Measurements from ENCODE around the gene IGSF5.
"Not testable (repeated sequence)": the region's sequence is repeated elsewhere in the genome, so short reads cannot be mapped to it uniquely, and the experiment has no call there.

The IGSF5 gene

DNA sequence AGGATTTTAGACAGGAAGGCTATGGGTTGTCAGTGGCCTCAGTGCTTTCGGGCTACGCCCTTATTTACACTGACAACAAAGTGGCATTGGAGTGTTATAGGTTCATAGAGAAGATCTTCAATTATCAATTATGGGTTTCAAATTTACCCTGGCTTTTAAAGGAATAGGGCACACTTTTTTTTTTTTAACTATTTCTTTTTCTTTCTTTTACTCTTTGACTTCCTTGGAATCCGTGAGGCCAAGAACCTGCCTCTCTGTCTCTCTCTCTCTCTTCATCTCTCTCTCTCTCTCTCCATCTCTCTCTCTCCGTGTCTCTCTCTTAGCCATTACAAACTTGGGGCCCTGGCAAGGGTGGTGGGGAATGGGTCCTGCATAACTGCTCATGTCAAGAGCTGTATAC, at the start of gene IGSF5:
TSS of gene IGSF5 (plus strand) at position 301 of the 400 bp plus-strand sequence. CDS start 327 bp downstream, outside the sequence.
- not testable (repeated sequence) for DNase-seq (ENCODE audit: low read depth in 2 of 2); H3K4me3 ChIP-seq (replicated peaks in 1 of 2; ENCODE audit: low read depth in 2 of 2, low read length in 2 of 2)

DNA sequence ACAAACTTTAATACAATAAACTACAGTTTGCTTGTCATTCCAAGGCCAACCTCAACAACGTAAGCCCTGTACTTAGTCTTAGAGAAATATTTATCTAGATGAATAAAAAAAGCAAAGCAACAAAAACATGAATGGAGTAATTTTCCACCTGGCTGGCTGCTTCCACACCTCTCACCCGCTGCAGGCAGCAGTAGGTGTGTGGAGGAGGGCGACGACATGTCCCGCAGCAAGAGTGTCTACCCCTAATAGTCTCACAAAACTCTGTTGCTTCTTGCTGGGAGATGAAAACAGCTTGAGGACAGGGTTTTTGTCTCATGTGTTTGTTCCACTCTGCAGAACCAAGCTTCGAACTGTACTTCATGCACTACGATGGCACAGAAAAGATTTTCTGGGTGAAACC, 48.8 kb upstream of the IGSF5 start:
- no peak overlapping the region for H3K4me3 ChIP-seq (replicated peaks in 1 of 2; ENCODE audit: low read depth in 2 of 2, low read length in 2 of 2)
- no peak for DNase-seq (ENCODE audit: low read depth in 2 of 2)
- TF ChIP-seq, protein P1, sequence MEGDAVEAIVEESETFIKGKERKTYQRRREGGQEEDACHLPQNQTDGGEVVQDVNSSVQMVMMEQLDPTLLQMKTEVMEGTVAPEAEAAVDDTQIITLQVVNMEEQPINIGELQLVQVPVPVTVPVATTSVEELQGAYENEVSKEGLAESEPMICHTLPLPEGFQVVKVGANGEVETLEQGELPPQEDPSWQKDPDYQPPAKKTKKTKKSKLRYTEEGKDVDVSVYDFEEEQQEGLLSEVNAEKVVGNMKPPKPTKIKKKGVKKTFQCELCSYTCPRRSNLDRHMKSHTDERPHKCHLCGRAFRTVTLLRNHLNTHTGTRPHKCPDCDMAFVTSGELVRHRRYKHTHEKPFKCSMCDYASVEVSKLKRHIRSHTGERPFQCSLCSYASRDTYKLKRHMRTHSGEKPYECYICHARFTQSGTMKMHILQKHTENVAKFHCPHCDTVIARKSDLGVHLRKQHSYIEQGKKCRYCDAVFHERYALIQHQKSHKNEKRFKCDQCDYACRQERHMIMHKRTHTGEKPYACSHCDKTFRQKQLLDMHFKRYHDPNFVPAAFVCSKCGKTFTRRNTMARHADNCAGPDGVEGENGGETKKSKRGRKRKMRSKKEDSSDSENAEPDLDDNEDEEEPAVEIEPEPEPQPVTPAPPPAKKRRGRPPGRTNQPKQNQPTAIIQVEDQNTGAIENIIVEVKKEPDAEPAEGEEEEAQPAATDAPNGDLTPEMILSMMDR (IDR thresholded peaks at IDR 0.05; ENCODE audit: low read depth, low read length): no peak

DNA sequence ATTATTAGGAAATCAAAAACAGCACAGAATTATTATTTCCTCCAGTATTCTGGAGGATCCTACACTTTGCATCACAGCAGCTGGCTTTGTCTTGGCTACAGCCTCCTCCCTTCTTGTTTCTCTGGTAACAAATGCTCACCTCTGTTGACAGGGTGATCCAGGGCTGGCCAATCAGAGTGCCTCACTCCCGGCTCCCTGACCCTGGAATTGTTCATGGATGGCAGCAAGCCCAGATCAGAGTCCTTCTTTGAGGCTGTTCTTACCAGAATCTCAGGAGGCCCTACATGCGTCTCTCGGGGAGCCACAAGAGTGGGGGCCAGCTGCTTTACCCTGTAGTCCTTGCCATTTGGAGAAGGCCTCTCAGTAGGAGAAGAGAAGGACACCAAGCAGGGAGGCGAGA, 48.4 kb upstream of the IGSF5 start:
- TF ChIP-seq, protein P1 (IDR thresholded peaks at IDR 0.05; ENCODE audit: low read depth, low read length): no peak
- no peak overlapping the region for H3K4me3 ChIP-seq (replicated peaks in 1 of 2; ENCODE audit: low read depth in 2 of 2, low read length in 2 of 2)
- DNase-seq (ENCODE audit: low read depth in 2 of 2): no peak

DNA sequence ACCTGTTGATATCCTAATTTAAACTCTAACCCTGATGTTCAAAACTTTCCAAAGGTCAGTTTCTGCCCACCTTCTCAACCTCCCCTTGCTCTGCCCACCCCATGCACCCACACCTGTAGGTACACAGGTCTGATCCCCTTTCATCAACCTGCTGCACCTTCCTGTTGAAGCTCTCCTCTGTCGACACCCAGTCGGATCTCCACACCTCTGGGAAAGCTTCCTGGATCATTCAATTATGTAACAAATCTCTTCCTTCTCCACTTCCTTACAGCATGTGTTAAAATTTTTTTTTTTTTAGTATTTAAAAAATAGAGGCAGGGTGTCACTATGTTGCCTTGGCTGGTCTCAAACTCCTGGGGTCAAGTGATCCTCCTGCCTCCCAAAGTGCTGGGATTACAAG, 44.7 kb upstream of the IGSF5 start:
- no peak overlapping the region for H3K4me3 ChIP-seq (replicated peaks in 1 of 2; ENCODE audit: low read depth in 2 of 2, low read length in 2 of 2)
- TF ChIP-seq, protein P1 (IDR thresholded peaks at IDR 0.05; ENCODE audit: low read depth, low read length): no peak
- DNase-seq (ENCODE audit: low read depth in 2 of 2): no peak

DNA sequence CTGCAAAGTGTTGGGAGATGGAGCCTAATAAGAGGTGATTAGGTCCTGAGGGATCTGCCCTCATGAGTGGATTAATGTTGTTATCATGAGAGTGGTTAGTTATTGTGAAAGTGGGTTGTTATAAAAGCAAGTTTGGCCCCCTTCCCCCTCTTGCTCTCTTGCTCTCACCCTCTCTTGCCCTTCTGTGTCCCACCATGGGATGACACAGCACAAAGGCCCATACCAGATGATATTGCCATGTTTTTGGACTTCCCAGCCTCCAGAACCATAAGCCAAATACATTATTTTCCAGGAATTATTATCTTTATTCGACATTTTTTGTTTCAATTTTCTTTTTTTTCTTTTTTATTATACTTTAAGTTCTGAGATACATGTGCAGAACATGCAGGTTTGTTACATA, 41.4 kb upstream of the IGSF5 start:
- TF ChIP-seq, protein P1 (IDR thresholded peaks at IDR 0.05; ENCODE audit: low read depth, low read length): no peak
- DNase-seq (ENCODE audit: low read depth in 2 of 2): no peak
- H3K4me3 ChIP-seq (replicated peaks in 1 of 2; ENCODE audit: low read depth in 2 of 2, low read length in 2 of 2): no peak overlapping the region

DNA sequence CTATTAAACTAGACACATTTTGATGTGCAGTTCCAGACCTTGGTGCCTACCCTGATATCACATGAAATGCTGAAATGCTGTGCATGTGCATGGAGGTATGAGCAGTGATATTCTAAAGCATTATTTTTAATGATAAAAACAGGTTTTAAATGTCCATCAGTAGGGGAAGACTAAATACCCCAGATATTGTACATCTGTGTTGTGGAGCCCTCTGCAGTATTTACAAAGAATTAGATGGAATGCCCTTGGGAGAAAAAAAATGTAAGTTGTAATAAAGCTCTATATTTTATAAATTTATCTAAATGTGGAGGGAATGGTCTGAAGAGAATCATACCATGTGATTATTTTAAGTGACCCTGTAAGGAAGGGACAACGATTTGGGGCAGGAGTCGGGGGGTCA, 39.1 kb upstream of the IGSF5 start:
- H3K4me3 ChIP-seq (replicated peaks in 1 of 2; ENCODE audit: low read depth in 2 of 2, low read length in 2 of 2): no peak overlapping the region
- TF ChIP-seq, protein P1 (IDR thresholded peaks at IDR 0.05; ENCODE audit: low read depth, low read length): no peak
- no peak for DNase-seq (ENCODE audit: low read depth in 2 of 2)

DNA sequence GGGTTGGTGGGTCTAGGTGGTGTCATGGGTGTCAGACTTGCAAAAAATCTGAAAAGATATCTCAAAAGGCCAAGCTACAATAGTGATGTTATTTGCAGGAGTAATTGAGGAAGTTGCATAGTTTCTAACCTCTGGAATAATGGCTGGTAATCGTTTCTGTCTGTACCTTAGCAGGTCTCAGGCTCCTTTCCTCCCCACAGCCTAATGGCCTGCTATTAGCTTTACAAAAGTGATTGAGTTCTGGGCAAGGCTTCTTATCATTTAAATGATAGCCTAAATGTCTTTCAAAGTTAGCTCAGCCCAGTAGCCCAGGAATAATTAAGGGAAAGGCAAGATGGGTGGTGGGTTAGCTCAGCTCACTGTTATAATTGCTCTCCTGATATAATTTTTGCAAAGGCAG, 37.7 kb upstream of the IGSF5 start:
- TF ChIP-seq, protein P1 (IDR thresholded peaks at IDR 0.05; ENCODE audit: low read depth, low read length): no peak
- H3K4me3 ChIP-seq (replicated peaks in 1 of 2; ENCODE audit: low read depth in 2 of 2, low read length in 2 of 2): no peak overlapping the region
- no peak for DNase-seq (ENCODE audit: low read depth in 2 of 2)

All from cardiac fibroblast (primary cell).